GM23338 (cell line): ENCODE results near the gene STARD13.

ENCODE experiments used
- CREB1 ChIP-seq: fragments of 250-450 bp; sonication (Bioruptor Pico); IDR thresholded peaks from 2 replicates; pipeline ENCODE4 v1.5.0; 2020; ENCODE audit warnings: low read depth, mild to moderate bottlenecking, moderate library complexity
- EZH2 ChIP-seq: fragments of 200-600 bp; sonication (generic); IDR thresholded peaks from one replicate; pipeline ENCODE4 v1.8.0; 2017; ENCODE audit warnings: antibody characterized with exemption, mild to moderate bottlenecking, low read depth; ENCODE audit not compliant: unreplicated experiment
- EZH2phosphoT487 ChIP-seq: fragments of 200-600 bp; sonication (generic); IDR thresholded peaks from one replicate; pipeline ENCODE4 v1.8.1; 2018; ENCODE audit warnings: antibody characterized with exemption; ENCODE audit not compliant: unreplicated experiment
- JUNB ChIP-seq: IDR thresholded peaks from one replicate; pipeline ENCODE4 v1.6.1; 2016; ENCODE audit warnings: antibody characterized with exemption; ENCODE audit not compliant: unreplicated experiment
- NANOG ChIP-seq: IDR thresholded peaks from 2 replicates; pipeline ENCODE4 v1.6.1; 2016; ENCODE audit warnings: antibody characterized with exemption, borderline replicate concordance
- POLR2AphosphoS5 ChIP-seq: IDR thresholded peaks from 2 replicates; pipeline ENCODE4 v1.6.1; 2016; ENCODE audit warnings: antibody characterized with exemption, low read depth
- STAT1 ChIP-seq: IDR thresholded peaks from one replicate; pipeline ENCODE4 v1.6.1; 2016; ENCODE audit warnings: antibody characterized with exemption; ENCODE audit not compliant: unreplicated experiment
- ZNF331 ChIP-seq: fragments of 250-450 bp; sonication (Bioruptor Pico); IDR thresholded peaks from 2 replicates; pipeline ENCODE4 v1.5.0; 2020; ENCODE audit warnings: low read depth, mild to moderate bottlenecking, moderate library complexity
- TF ChIP-seq, protein P1 (sequence below), 2 experiments: fragments of 200-600 bp in 1 of 2; sonication (generic) in 1 of 2; conservative IDR thresholded peaks; 2 replicates each; pipeline versions ENCODE4 v1.5.1 to v1.6.1; 2016 to 2017; ENCODE audit warnings: antibody characterized with exemption in 2 of 2, low read depth in 2 of 2, mild to moderate bottlenecking in 2 of 2, moderate library complexity in 1 of 2
- TF ChIP-seq, protein P2 (sequence below): IDR thresholded peaks from one replicate; pipeline ENCODE4 v1.6.1; 2018; ENCODE audit warnings: antibody characterized with exemption; ENCODE audit not compliant: unreplicated experiment
- TF ChIP-seq, protein P3 (sequence below): IDR thresholded peaks from 2 replicates; pipeline ENCODE4 v1.6.1; 2016; ENCODE audit warnings: antibody characterized with exemption
- TF ChIP-seq, protein P4 (sequence below): fragments of 250-450 bp; sonication (Bioruptor Pico); IDR thresholded peaks from 2 replicates; pipeline ENCODE4 v1.5.0; 2020; ENCODE audit warnings: mild to moderate bottlenecking, moderate library complexity

DNA sequence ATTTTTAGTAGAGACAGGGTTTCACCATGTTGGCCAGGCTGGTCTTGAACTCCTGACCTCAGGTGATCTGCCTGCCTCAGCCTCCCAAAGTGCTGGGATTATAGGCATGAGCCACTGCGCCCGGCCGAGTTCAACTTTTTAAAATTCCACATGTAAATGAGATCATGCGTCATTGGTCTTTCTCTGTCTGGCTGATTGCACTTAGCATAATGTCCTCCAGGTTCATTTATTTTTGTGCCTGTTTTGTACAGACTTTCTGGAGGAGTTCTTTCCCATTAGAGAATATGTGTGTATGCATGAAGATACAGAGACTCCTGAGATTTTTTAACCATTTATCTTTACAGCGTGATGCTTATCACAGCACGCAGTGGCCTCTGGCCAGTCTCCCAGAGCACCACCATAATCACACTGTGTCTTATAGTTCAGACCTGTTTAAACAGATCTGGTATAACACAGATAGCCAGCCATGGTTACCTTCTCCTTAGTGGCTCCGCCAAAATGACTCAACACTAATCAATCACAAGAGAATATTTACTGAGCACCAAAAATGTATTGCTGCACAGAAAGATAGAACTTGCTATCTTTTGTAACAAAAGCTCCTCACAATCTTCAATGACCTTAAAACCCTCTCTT, 11.4 kb upstream of the STARD13 start:
- TF ChIP-seq POLR2AphosphoS5 (no peak), EZH2 (no peak), EZH2phosphoT487 (no peak), CREB1 (no peak), ZNF331 (CRISPR knock-in tag) (no peak), NANOG (no peak), JUNB (no peak), STAT1 (no peak)
- TF ChIP-seq, protein P1, sequence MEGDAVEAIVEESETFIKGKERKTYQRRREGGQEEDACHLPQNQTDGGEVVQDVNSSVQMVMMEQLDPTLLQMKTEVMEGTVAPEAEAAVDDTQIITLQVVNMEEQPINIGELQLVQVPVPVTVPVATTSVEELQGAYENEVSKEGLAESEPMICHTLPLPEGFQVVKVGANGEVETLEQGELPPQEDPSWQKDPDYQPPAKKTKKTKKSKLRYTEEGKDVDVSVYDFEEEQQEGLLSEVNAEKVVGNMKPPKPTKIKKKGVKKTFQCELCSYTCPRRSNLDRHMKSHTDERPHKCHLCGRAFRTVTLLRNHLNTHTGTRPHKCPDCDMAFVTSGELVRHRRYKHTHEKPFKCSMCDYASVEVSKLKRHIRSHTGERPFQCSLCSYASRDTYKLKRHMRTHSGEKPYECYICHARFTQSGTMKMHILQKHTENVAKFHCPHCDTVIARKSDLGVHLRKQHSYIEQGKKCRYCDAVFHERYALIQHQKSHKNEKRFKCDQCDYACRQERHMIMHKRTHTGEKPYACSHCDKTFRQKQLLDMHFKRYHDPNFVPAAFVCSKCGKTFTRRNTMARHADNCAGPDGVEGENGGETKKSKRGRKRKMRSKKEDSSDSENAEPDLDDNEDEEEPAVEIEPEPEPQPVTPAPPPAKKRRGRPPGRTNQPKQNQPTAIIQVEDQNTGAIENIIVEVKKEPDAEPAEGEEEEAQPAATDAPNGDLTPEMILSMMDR (conservative IDR thresholded peaks at IDR 0.05; ENCODE audit: low read depth in 2 of 2) = no peak
- TF ChIP-seq, protein P2, sequence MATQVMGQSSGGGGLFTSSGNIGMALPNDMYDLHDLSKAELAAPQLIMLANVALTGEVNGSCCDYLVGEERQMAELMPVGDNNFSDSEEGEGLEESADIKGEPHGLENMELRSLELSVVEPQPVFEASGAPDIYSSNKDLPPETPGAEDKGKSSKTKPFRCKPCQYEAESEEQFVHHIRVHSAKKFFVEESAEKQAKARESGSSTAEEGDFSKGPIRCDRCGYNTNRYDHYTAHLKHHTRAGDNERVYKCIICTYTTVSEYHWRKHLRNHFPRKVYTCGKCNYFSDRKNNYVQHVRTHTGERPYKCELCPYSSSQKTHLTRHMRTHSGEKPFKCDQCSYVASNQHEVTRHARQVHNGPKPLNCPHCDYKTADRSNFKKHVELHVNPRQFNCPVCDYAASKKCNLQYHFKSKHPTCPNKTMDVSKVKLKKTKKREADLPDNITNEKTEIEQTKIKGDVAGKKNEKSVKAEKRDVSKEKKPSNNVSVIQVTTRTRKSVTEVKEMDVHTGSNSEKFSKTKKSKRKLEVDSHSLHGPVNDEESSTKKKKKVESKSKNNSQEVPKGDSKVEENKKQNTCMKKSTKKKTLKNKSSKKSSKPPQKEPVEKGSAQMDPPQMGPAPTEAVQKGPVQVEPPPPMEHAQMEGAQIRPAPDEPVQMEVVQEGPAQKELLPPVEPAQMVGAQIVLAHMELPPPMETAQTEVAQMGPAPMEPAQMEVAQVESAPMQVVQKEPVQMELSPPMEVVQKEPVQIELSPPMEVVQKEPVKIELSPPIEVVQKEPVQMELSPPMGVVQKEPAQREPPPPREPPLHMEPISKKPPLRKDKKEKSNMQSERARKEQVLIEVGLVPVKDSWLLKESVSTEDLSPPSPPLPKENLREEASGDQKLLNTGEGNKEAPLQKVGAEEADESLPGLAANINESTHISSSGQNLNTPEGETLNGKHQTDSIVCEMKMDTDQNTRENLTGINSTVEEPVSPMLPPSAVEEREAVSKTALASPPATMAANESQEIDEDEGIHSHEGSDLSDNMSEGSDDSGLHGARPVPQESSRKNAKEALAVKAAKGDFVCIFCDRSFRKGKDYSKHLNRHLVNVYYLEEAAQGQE = no peak
- TF ChIP-seq, protein P3, sequence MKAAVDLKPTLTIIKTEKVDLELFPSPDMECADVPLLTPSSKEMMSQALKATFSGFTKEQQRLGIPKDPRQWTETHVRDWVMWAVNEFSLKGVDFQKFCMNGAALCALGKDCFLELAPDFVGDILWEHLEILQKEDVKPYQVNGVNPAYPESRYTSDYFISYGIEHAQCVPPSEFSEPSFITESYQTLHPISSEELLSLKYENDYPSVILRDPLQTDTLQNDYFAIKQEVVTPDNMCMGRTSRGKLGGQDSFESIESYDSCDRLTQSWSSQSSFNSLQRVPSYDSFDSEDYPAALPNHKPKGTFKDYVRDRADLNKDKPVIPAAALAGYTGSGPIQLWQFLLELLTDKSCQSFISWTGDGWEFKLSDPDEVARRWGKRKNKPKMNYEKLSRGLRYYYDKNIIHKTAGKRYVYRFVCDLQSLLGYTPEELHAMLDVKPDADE = no peak
- TF ChIP-seq, protein P4, sequence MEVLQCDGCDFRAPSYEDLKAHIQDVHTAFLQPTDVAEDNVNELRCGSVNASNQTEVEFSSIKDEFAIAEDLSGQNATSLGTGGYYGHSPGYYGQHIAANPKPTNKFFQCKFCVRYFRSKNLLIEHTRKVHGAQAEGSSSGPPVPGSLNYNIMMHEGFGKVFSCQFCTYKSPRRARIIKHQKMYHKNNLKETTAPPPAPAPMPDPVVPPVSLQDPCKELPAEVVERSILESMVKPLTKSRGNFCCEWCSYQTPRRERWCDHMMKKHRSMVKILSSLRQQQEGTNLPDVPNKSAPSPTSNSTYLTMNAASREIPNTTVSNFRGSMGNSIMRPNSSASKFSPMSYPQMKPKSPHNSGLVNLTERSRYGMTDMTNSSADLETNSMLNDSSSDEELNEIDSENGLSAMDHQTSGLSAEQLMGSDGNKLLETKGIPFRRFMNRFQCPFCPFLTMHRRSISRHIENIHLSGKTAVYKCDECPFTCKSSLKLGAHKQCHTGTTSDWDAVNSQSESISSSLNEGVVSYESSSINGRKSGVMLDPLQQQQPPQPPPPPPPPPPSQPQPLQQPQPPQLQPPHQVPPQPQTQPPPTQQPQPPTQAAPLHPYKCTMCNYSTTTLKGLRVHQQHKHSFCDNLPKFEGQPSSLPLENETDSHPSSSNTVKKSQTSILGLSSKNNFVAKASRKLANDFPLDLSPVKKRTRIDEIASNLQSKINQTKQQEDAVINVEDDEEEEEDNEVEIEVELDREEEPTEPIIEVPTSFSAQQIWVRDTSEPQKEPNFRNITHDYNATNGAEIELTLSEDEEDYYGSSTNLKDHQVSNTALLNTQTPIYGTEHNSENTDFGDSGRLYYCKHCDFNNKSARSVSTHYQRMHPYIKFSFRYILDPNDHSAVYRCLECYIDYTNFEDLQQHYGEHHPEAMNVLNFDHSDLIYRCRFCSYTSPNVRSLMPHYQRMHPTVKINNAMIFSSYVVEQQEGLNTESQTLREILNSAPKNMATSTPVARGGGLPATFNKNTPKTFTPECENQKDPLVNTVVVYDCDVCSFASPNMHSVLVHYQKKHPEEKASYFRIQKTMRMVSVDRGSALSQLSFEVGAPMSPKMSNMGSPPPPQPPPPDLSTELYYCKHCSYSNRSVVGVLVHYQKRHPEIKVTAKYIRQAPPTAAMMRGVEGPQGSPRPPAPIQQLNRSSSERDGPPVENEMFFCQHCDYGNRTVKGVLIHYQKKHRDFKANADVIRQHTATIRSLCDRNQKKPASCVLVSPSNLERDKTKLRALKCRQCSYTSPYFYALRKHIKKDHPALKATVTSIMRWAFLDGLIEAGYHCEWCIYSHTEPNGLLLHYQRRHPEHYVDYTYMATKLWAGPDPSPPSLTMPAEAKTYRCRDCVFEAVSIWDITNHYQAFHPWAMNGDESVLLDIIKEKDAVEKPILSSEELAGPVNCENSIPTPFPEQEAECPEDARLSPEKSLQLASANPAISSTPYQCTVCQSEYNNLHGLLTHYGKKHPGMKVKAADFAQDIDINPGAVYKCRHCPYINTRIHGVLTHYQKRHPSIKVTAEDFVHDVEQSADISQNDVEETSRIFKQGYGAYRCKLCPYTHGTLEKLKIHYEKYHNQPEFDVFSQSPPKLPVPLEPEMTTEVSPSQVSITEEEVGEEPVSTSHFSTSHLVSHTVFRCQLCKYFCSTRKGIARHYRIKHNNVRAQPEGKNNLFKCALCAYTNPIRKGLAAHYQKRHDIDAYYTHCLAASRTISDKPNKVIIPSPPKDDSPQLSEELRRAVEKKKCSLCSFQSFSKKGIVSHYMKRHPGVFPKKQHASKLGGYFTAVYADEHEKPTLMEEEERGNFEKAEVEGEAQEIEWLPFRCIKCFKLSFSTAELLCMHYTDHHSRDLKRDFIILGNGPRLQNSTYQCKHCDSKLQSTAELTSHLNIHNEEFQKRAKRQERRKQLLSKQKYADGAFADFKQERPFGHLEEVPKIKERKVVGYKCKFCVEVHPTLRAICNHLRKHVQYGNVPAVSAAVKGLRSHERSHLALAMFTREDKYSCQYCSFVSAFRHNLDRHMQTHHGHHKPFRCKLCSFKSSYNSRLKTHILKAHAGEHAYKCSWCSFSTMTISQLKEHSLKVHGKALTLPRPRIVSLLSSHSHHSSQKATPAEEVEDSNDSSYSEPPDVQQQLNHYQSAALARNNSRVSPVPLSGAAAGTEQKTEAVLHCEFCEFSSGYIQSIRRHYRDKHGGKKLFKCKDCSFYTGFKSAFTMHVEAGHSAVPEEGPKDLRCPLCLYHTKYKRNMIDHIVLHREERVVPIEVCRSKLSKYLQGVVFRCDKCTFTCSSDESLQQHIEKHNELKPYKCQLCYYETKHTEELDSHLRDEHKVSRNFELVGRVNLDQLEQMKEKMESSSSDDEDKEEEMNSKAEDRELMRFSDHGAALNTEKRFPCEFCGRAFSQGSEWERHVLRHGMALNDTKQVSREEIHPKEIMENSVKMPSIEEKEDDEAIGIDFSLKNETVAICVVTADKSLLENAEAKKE (CRISPR knock-in tag) = no peak
